ENCODE measurements around the gene NAALADL2. TPM values are rescaled to one million over a fixed set of nuclear protein-coding genes. Genes with fewer than 3 reads are reported as not detected.
"Not testable (repeated sequence)": the region's sequence is repeated elsewhere in the genome, so short reads cannot be mapped to it uniquely, and the experiment has no call there.

NAALADL2 gene
- polyA plus RNA-seq, 1 donor, result 6.5 TPM

DNA sequence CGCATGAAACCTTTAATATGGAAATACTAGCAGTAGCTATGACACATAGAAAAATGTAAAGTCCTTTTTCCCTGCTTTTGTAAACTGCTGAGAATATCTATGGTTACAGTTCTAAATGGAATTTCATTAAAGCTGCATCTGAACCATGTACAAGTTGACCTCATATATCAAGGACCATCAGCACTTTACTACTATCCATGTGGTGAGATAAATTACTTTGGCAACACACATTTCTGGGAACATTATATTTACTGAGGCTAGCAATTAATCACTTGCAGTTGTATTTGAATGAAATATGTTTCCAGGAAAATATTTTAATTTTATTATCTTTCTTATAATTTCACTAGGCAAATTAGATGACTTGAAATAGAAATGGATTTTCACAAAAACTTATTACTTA, 545.5 kb downstream of the NAALADL2 start:
- Histone ChIP-seq H3K4me1 (ENCODE audit: control insufficient read depth, insufficient read depth, low read length) (no peaks in the 10 kb centered on the region), H3K36me3 (ENCODE audit: control insufficient read depth, insufficient read depth, low read length) (no peaks in the 10 kb centered on the region), H3K27me3 (ENCODE audit: control insufficient read depth, insufficient read depth, low read length) (no peaks in the 10 kb centered on the region), H3K9me3 (ENCODE audit: control insufficient read depth, low read depth, low read length) (no peaks in the 10 kb centered on the region), H3K27ac (ENCODE audit: low read length) (no peak overlapping the region), H3K4me3 (ENCODE audit: low read length) (no peak overlapping the region)
- WGBS (ENCODE audit: insufficient coverage, low lambda C conversion rate), result no CpG with 5 or more reads among the region's 1 CpG
- no peak for DNase-seq

DNA sequence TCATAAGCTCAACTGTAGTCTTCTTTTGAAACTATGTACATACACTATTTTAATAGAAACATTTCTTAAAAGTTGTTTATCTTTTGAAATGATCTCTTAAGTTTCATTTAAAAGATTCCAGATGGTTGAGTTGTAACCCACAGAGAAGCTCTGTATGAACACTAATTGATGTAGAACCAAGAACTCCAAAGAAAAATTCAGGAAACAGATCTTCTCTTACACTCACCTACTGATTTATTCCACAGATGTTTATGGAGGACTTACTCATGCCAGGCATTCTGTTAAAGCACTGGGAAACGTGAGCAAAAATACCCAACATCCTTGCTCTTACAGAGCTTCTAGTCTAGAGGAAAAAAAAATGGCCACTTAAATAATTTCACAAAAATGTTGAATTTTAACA, 551.1 kb downstream of the NAALADL2 start:
- no peak overlapping the region for H3K27ac ChIP-seq (ENCODE audit: low read length)
- no peak for DNase-seq
- H3K4me3 ChIP-seq (ENCODE audit: low read length), result no peak overlapping the region
- H3K36me3 ChIP-seq (ENCODE audit: control insufficient read depth, insufficient read depth, low read length), result no peaks in the 10 kb centered on the region
- WGBS (ENCODE audit: insufficient coverage, low lambda C conversion rate), result no CpG with 5 or more reads among the region's 1 CpG
- H3K9me3 ChIP-seq (ENCODE audit: control insufficient read depth, low read depth, low read length), result no peaks in the 10 kb centered on the region
- no peaks in the 10 kb centered on the region for H3K4me1 ChIP-seq (ENCODE audit: control insufficient read depth, insufficient read depth, low read length)
- H3K27me3 ChIP-seq (ENCODE audit: control insufficient read depth, insufficient read depth, low read length), result no peaks in the 10 kb centered on the region

DNA sequence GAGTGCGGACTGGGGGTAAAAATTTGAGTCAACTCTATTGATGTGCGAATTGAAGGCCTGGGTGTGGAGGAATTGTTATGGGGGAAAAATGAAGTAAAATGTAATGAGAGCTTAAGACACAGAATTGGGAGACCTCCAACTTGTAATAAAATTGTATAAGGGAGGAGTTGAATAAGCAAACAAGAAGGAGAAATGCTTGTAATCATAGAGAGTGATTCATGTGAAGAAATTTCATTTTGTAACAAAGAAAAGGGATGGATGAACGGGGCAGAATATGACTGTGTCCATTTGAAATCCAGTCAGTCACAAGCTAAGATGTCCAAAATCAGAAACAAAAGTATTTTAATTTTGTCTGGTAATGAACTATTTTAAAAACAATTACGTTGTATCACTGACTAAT, 552.3 kb downstream of the NAALADL2 start:
- Histone ChIP-seq H3K4me3 (ENCODE audit: low read length) (no peak overlapping the region), H3K27me3 (ENCODE audit: control insufficient read depth, insufficient read depth, low read length) (no peaks in the 10 kb centered on the region), H3K36me3 (ENCODE audit: control insufficient read depth, insufficient read depth, low read length) (no peaks in the 10 kb centered on the region), H3K4me1 (ENCODE audit: control insufficient read depth, insufficient read depth, low read length) (no peaks in the 10 kb centered on the region), H3K9me3 (ENCODE audit: control insufficient read depth, low read depth, low read length) (no peaks in the 10 kb centered on the region), H3K27ac (ENCODE audit: low read length) (no peak overlapping the region)
- no peak for DNase-seq
- 94% methylated on average over 3 of the region's 4 CpGs for WGBS (ENCODE audit: insufficient coverage, low lambda C conversion rate)

DNA sequence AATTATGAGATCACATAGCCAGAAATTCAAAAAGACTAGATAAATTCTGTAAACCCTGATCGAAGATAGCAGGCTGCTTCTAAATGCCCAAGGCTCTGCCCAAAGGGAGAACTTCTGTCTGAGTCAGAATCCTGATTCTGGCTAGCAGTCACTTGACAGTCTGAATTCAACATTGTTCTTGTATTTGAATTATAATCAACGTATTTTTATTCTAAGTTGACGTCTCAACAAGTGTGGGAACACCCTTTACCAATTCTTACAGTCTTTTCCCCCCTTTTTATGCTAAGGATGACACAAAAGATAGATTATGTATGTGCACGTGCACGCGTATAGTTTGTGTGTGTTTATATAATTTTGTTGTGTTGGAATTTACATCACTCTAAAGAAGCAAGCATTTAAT, 552.8 kb downstream of the NAALADL2 start:
- H3K27me3 ChIP-seq (ENCODE audit: control insufficient read depth, insufficient read depth, low read length), result no peaks in the 10 kb centered on the region
- 97% methylated on average over 5 of the region's 6 CpGs for WGBS (ENCODE audit: insufficient coverage, low lambda C conversion rate)
- no peaks in the 10 kb centered on the region for H3K36me3 ChIP-seq (ENCODE audit: control insufficient read depth, insufficient read depth, low read length)
- H3K4me3 ChIP-seq (ENCODE audit: low read length), result no peak overlapping the region
- H3K4me1 ChIP-seq (ENCODE audit: control insufficient read depth, insufficient read depth, low read length), result no peaks in the 10 kb centered on the region
- no peaks in the 10 kb centered on the region for H3K9me3 ChIP-seq (ENCODE audit: control insufficient read depth, low read depth, low read length)
- DNase-seq, result no peak
- no peak overlapping the region for H3K27ac ChIP-seq (ENCODE audit: low read length)

DNA sequence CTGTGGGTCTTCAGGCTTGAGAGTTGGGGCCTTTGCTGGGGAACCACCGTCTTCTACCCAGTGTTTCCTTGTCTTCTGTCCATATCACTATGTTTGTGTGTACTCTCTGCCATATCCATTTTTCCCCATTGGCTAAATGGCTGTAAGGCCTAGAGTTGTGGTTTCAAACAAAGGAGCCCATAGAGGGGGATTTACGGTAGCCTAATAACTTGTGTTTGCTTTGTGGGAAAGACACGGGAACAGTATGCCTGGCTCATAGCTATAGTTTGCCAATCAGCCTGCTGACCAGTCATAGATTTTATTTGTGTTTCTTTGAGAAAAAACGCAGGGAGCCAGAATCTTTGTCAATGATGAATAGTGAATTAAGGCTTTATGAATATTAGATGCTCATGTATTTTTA, 554.8 kb downstream of the NAALADL2 start:
- no peaks in the 10 kb centered on the region for H3K9me3 ChIP-seq (ENCODE audit: control insufficient read depth, low read depth, low read length)
- H3K27me3 ChIP-seq (ENCODE audit: control insufficient read depth, insufficient read depth, low read length), result no peaks in the 10 kb centered on the region
- no CpG with 5 or more reads among the region's 4 CpGs for WGBS (ENCODE audit: insufficient coverage, low lambda C conversion rate)
- H3K4me1 ChIP-seq (ENCODE audit: control insufficient read depth, insufficient read depth, low read length), result no peaks in the 10 kb centered on the region
- no peak overlapping the region for H3K4me3 ChIP-seq (ENCODE audit: low read length)
- DNase-seq, result no peak
- H3K27ac ChIP-seq (ENCODE audit: low read length), result no peak overlapping the region
- no peaks in the 10 kb centered on the region for H3K36me3 ChIP-seq (ENCODE audit: control insufficient read depth, insufficient read depth, low read length)

DNA sequence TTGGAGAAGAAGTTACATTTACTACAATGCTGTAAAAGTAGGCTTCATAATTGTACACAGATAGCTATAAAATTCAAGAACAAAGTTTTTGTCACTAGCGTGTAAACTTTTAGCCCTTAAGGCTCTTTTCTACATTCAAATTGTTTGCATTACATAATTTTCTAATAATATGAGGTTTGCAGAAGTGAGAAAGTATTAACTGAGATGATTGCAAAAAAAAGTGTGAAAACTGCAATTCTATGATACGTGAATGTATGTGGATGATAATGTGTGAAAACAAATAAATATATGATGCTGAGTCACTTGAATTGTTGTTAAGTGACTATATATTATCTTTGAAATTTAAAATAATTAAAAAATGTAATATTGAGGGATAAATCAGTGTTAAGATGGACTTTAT, 557.5 kb downstream of the NAALADL2 start:
- 83% methylated on average over 2 of the region's 2 CpGs for WGBS (ENCODE audit: insufficient coverage, low lambda C conversion rate)
- H3K36me3 ChIP-seq (ENCODE audit: control insufficient read depth, insufficient read depth, low read length), result no peaks in the 10 kb centered on the region

DNA sequence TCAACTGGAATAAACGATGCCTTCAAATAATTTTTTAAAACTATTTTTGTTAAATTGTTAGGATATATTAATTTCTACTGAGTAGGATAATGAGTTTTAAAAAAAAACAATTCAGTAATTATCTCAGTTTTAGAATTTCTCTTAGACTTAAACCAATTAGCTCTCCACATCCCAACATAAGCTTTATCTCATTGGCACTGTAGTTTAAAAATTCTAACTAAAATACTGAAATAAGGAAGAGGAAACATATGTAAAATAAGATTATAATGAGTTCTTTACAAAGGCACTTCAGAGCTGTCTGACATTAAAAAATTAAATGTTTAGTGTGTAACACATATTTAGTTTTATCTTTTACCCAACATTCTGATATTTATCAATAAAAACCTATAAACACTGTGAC, 558.3 kb downstream of the NAALADL2 start:
- DNase-seq, result no peak
- no peaks in the 10 kb centered on the region for H3K9me3 ChIP-seq (ENCODE audit: control insufficient read depth, low read depth, low read length)
- no peaks in the 10 kb centered on the region for H3K27me3 ChIP-seq (ENCODE audit: control insufficient read depth, insufficient read depth, low read length)
- H3K4me1 ChIP-seq (ENCODE audit: control insufficient read depth, insufficient read depth, low read length), result no peaks in the 10 kb centered on the region
- 100% methylated on average over 1 of the region's 1 CpG for WGBS (ENCODE audit: insufficient coverage, low lambda C conversion rate)
- no peak overlapping the region for H3K27ac ChIP-seq (ENCODE audit: low read length)
- no peak overlapping the region for H3K4me3 ChIP-seq (ENCODE audit: low read length)
- H3K36me3 ChIP-seq (ENCODE audit: control insufficient read depth, insufficient read depth, low read length), result no peaks in the 10 kb centered on the region

More for the DNA sequence above, 557.5 kb downstream of the NAALADL2 start:
- no peaks in the 10 kb centered on the region for H3K9me3 ChIP-seq (ENCODE audit: control insufficient read depth, low read depth, low read length)
- H3K27me3 ChIP-seq (ENCODE audit: control insufficient read depth, insufficient read depth, low read length), result no peaks in the 10 kb centered on the region
- no peak overlapping the region for H3K27ac ChIP-seq (ENCODE audit: low read length)
- H3K4me1 ChIP-seq (ENCODE audit: control insufficient read depth, insufficient read depth, low read length), result no peaks in the 10 kb centered on the region
- DNase-seq, result no peak
- no peak overlapping the region for H3K4me3 ChIP-seq (ENCODE audit: low read length)

DNA sequence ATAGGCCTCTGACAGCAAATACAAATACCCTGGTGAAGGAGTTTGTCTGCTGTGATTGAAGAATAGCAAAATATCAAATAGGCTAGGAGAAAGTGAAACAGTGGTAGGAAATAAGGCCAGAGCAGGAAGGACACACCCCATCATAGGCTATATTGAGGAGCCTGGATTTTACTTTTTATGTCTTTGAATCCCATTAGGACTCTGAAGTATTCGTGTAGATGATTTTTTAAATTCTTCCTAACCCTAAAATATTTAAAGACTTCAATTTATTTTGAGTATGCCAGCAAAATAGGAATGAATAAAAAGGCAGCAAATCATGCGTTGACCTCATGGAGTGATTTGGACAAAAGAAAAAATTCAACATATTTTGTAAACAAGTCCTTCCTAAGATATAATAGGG, 562.8 kb downstream of the NAALADL2 start:
- Histone ChIP-seq H3K4me3 (ENCODE audit: low read length) (no peak overlapping the region), H3K27me3 (ENCODE audit: control insufficient read depth, insufficient read depth, low read length) (no peaks in the 10 kb centered on the region), H3K36me3 (ENCODE audit: control insufficient read depth, insufficient read depth, low read length) (no peaks in the 10 kb centered on the region), H3K27ac (ENCODE audit: low read length) (no peak overlapping the region), H3K4me1 (ENCODE audit: control insufficient read depth, insufficient read depth, low read length) (no peaks in the 10 kb centered on the region), H3K9me3 (ENCODE audit: control insufficient read depth, low read depth, low read length) (no peaks in the 10 kb centered on the region)
- 88% methylated on average over 1 of the region's 2 CpGs for WGBS (ENCODE audit: insufficient coverage, low lambda C conversion rate)
- DNase-seq, result no peak

DNA sequence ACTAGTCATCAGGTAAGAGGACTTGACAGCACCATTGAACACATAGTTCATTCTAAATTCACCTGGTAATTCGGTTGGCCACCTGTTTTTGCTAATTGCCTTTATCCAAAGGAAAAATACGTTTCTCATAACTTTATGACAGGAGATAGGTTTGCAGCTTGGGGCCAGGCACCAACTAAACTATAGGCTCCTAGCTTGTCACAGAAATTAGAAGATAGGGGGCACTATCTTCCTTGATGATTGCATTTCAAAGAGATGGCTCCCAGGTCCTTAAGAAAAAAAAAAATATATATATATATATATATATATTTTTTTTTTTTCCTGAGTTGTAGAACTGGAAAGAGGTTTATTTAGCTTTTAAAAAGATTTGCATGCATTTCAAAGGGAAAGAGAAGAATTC, 563.6 kb downstream of the NAALADL2 start:
- WGBS (ENCODE audit: insufficient coverage, low lambda C conversion rate), result no CpG with 5 or more reads among the region's 2 CpGs
- no peak overlapping the region for H3K4me3 ChIP-seq (ENCODE audit: low read length)
- no peaks in the 10 kb centered on the region for H3K27me3 ChIP-seq (ENCODE audit: control insufficient read depth, insufficient read depth, low read length)
- no peak overlapping the region for H3K27ac ChIP-seq (ENCODE audit: low read length)
- H3K9me3 ChIP-seq (ENCODE audit: control insufficient read depth, low read depth, low read length), result no peaks in the 10 kb centered on the region
- no peaks in the 10 kb centered on the region for H3K36me3 ChIP-seq (ENCODE audit: control insufficient read depth, insufficient read depth, low read length)
- no peaks in the 10 kb centered on the region for H3K4me1 ChIP-seq (ENCODE audit: control insufficient read depth, insufficient read depth, low read length)
- DNase-seq, result no peak

DNA sequence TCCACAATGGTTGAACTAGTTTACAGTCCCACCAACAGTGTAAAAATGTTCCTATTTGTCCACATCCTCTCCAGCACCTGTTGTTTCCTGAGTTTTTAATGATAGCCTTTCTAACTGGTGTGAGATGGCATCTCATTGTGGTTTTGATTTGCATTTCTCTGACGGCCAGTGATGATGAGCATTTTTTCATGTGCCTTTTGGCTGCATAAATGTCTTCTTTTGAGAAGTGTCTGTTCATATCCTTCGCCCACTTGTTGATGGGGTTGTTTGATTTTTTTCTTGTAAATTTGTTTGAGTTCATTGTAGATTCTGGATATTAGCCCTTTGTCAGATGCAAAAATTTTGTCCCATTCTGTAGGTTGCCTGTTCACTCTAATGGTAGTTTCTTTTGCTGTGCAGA, 564.7 kb downstream of the NAALADL2 start:
- H3K4me3 ChIP-seq (ENCODE audit: low read length); H3K36me3 ChIP-seq (ENCODE audit: control insufficient read depth, insufficient read depth, low read length); H3K9me3 ChIP-seq (ENCODE audit: control insufficient read depth, low read depth, low read length); H3K27ac ChIP-seq (ENCODE audit: low read length); H3K27me3 ChIP-seq (ENCODE audit: control insufficient read depth, insufficient read depth, low read length); DNase-seq; H3K4me1 ChIP-seq (ENCODE audit: control insufficient read depth, insufficient read depth, low read length): not testable (repeated sequence)
- no CpG with 5 or more reads among the region's 2 CpGs for WGBS (ENCODE audit: insufficient coverage, low lambda C conversion rate)

DNA sequence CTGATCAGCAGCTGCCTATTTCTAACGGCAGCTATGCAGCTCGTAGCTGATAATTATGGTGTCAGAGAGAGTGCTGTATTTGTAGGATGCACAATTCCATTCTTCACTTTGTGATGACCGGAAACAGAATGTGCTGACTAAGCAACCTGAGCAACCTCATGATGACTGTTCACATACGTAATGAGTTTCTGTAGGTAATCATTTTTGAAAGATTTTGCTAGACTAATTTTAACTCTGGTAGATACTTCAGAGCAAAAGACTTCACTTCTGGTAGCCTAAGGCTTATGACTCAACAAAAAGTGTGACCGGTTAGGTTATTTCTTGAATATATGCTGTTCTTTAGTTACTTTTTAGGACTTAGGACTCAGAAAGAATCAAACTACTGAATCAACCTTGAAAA, 567.7 kb downstream of the NAALADL2 start:
- H3K27me3 ChIP-seq (ENCODE audit: control insufficient read depth, insufficient read depth, low read length), result no peaks in the 10 kb centered on the region
- H3K4me1 ChIP-seq (ENCODE audit: control insufficient read depth, insufficient read depth, low read length), result peaks cover 6% of the 10 kb centered on the region
- H3K36me3 ChIP-seq (ENCODE audit: control insufficient read depth, insufficient read depth, low read length), result no peaks in the 10 kb centered on the region
- no peak for DNase-seq
- no peaks in the 10 kb centered on the region for H3K9me3 ChIP-seq (ENCODE audit: control insufficient read depth, low read depth, low read length)
- no peak overlapping the region for H3K27ac ChIP-seq (ENCODE audit: low read length)
- WGBS (ENCODE audit: insufficient coverage, low lambda C conversion rate), result no CpG with 5 or more reads among the region's 5 CpGs
- no peak overlapping the region for H3K4me3 ChIP-seq (ENCODE audit: low read length)

Data from large intestine (tissue), 3 donors.